ENCODE data around the gene S100A14. TPM values are rescaled to one million over a fixed set of nuclear protein-coding genes. Genes with fewer than 3 reads are reported as not detected.

The S100A14 gene
- polyA plus RNA-seq, 1 donor from 2014 or later: not detected

- Histone ChIP-seq H4K20me1 (ENCODE audit: insufficient read depth) (no peaks in the 10 kb centered on the region), H3K36me3 (ENCODE audit: insufficient read depth, low read length) (no peaks in the 10 kb centered on the region), H3K9me3 (ENCODE audit: low read length) (no peaks in the 10 kb centered on the region), H3K4me3 (ENCODE audit: low read length) (no peak overlapping the region), H3K27ac (ENCODE audit: low read length) (no peak overlapping the region), H3K9me2 (ENCODE audit: insufficient read depth, low read length) (no peaks in the 10 kb centered on the region), H3K27me3 (ENCODE audit: insufficient read depth, low read depth, low read length) (no peaks in the 10 kb centered on the region), H3K4me2 (ENCODE audit: low read length) (no peak overlapping the region), H3K79me2 (replicated peaks; ENCODE audit: insufficient read depth, low read length) (no peaks in the 10 kb centered on the region), H3F3A (ENCODE audit: insufficient read depth, low read length, poor library complexity, severe bottlenecking) (no peaks in the 10 kb centered on the region), H3K9ac (ENCODE audit: low read length) (no peak overlapping the region), H2AFZ (ENCODE audit: low read depth, low read length) (no peak overlapping the region)
- TF ChIP-seq RAD21 (conservative IDR thresholded peaks at IDR 0.05): no peak
- TF ChIP-seq SMC3 (conservative IDR thresholded peaks at IDR 0.05; ENCODE audit: poor library complexity): no peak
- no peak for TF ChIP-seq CTCF (IDR thresholded peaks at IDR 0.05; ENCODE audit: poor library complexity, severe bottlenecking)
- TF ChIP-seq MXI1 (conservative IDR thresholded peaks at IDR 0.05; ENCODE audit: poor library complexity, severe bottlenecking): no peak
- TF ChIP-seq REST (IDR thresholded peaks at IDR 0.05; ENCODE audit: borderline replicate concordance): no peak
- TF ChIP-seq POLR2AphosphoS5 (IDR thresholded peaks at IDR 0.05): no peak
- no peak for TF ChIP-seq TAF1 (IDR thresholded peaks at IDR 0.05; ENCODE audit: low read depth)
- no peak for TF ChIP-seq EZH2 (IDR thresholded peaks at IDR 0.05; ENCODE audit: borderline replicate concordance, insufficient read depth, low read length, poor library complexity, severe bottlenecking)
- TF ChIP-seq EP300 (conservative IDR thresholded peaks at IDR 0.05; ENCODE audit: poor library complexity, severe bottlenecking): no peak
These were observed 46.7 kb downstream of the S100A14 start for GRCh38 chr1:153569465-153569864.

- Histone ChIP-seq H3K9me2 (ENCODE audit: insufficient read depth, low read length) (no peaks in the 10 kb centered on the region), H3K4me3 (ENCODE audit: low read length) (no peak overlapping the region), H3K27me3 (ENCODE audit: insufficient read depth, low read depth, low read length) (no peaks in the 10 kb centered on the region), H3K36me3 (ENCODE audit: insufficient read depth, low read length) (no peaks in the 10 kb centered on the region), H3K9me3 (ENCODE audit: low read length) (no peaks in the 10 kb centered on the region), H3K27ac (ENCODE audit: low read length) (no peak overlapping the region), H3K4me2 (ENCODE audit: low read length) (no peak overlapping the region), H4K20me1 (ENCODE audit: insufficient read depth) (no peaks in the 10 kb centered on the region), H3F3A (ENCODE audit: insufficient read depth, low read length, poor library complexity, severe bottlenecking) (no peaks in the 10 kb centered on the region), H2AFZ (ENCODE audit: low read depth, low read length) (no peak overlapping the region), H3K79me2 (replicated peaks; ENCODE audit: insufficient read depth, low read length) (no peaks in the 10 kb centered on the region), H3K9ac (ENCODE audit: low read length) (no peak overlapping the region)
- peak; percentile 73 for TF ChIP-seq SMC3 (conservative IDR thresholded peaks at IDR 0.05; ENCODE audit: poor library complexity)
- no peak for TF ChIP-seq TAF1 (IDR thresholded peaks at IDR 0.05; ENCODE audit: low read depth)
- TF ChIP-seq CTCF (IDR thresholded peaks at IDR 0.05; ENCODE audit: poor library complexity, severe bottlenecking): peak; percentile 71
- no peak for TF ChIP-seq REST (IDR thresholded peaks at IDR 0.05; ENCODE audit: borderline replicate concordance)
- TF ChIP-seq RAD21 (conservative IDR thresholded peaks at IDR 0.05): peak; percentile 60
These were observed 47.6 kb downstream of the S100A14 start for GRCh38 chr1:153568367-153569099.
